Activated CD4-positive, alpha-beta T cell treated with anti-CD3 and anti-CD28 coated beads for 48 hours (primary cell): ENCODE data around the gene CHAF1B.

ENCODE experiments used
- DNase-seq: peaks from one replicate; pipeline ENCODE4 v3.0.0-alpha.2; 2020

The CHAF1B gene

DNA sequence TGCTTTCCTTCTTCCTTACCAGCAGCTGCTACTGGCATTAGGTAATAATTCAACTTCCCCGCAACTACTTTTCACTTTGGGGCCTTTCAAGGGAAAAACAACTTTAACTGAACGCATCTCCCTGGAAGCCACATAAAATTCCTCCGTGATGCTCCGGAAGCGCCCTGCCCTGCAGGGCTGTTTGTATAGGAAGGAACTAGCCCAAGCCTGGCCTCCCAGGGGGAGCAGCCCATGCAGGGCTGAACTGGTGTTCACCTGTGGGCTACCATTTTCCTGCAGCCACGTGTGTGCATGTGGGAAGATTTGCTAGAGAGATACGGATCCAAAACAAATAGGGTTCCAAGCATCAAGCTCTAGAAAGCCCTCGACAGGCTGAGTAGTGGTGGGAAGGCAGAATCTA lies 80.3 kb downstream of the CHAF1B start:
- no peak for DNase-seq

GRCh38 chr21:36466061-36466511 lies 80.9 kb downstream of the CHAF1B start:
- DNase-seq = no peak
